HEK293T (cell line): ENCODE results near the gene ARID1B.

Experiments
- CTCF ChIA-PET: fragments of 350-600 bp; formaldehyde crosslinking; extraction: SDS; loops from one replicate; lab custom pipeline; 2021; ENCODE audit warnings: antibody characterized with exemption, inconsistent platforms; lab: Yijun Ruan, JAX
- POLR2A ChIA-PET: fragments of 350-600 bp; formaldehyde crosslinking; extraction: SDS; loops from one replicate; lab custom pipeline; 2020; ENCODE audit warnings: antibody characterized with exemption, inconsistent platforms; lab: Yijun Ruan, JAX
- DNase-seq: peaks from one replicate; pipeline ENCODE4 v3.0.0; 2012; ENCODE audit warnings: mixed read lengths; ENCODE audit errors: extremely low spot score
- ARNT ChIP-seq: fragments of 450-650 bp; IDR thresholded peaks from 2 replicates; pipeline ENCODE4 v1.6.1; 2017; ENCODE audit warnings: mild to moderate bottlenecking
- BHLHE40 ChIP-seq: fragments of 450-650 bp; IDR thresholded peaks from 2 replicates; pipeline ENCODE4 v1.6.1; 2016; ENCODE audit warnings: mild to moderate bottlenecking, moderate library complexity, borderline replicate concordance
- CTBP1 ChIP-seq: fragments of 450-650 bp; IDR thresholded peaks from 2 replicates; pipeline ENCODE4 v1.6.1; 2016; ENCODE audit warnings: borderline replicate concordance
- ELF4 ChIP-seq: fragments of 450-650 bp; IDR thresholded peaks from 2 replicates; pipeline ENCODE4 v1.6.1; 2017; ENCODE audit warnings: antibody characterized with exemption
- FOXA1 ChIP-seq: fragments of 450-650 bp; IDR thresholded peaks from 2 replicates; pipeline ENCODE4 v1.6.1; 2016; ENCODE audit warnings: mild to moderate bottlenecking
- FOXK2 ChIP-seq: fragments of 450-650 bp; IDR thresholded peaks from 2 replicates; pipeline ENCODE4 v1.6.1; 2016; ENCODE audit warnings: mild to moderate bottlenecking
- FOXM1 ChIP-seq: fragments of 450-650 bp; IDR thresholded peaks from 2 replicates; pipeline ENCODE4 v1.6.1; 2017; ENCODE audit warnings: mild to moderate bottlenecking, borderline replicate concordance
- HDGF ChIP-seq: fragments of 450-650 bp; IDR thresholded peaks from 2 replicates; pipeline ENCODE4 v1.6.1; 2017; ENCODE audit warnings: antibody characterized with exemption, borderline replicate concordance
- L3MBTL2 ChIP-seq: fragments of 450-650 bp; conservative IDR thresholded peaks from 2 replicates; pipeline ENCODE4 v1.6.1; 2016; ENCODE audit warnings: mild to moderate bottlenecking
- LEF1 ChIP-seq: fragments of 450-650 bp; IDR thresholded peaks from 2 replicates; pipeline ENCODE4 v1.6.1; 2017; ENCODE audit warnings: mild to moderate bottlenecking, borderline replicate concordance
- NFRKB ChIP-seq: fragments of 450-650 bp; IDR thresholded peaks from 2 replicates; pipeline ENCODE4 v1.6.1; 2016; ENCODE audit warnings: mild to moderate bottlenecking, moderate library complexity
- SP1 ChIP-seq: fragments of 450-650 bp; IDR thresholded peaks from 2 replicates; pipeline ENCODE4 v1.6.1; 2017
- SUZ12 ChIP-seq: fragments of 450-650 bp; IDR thresholded peaks from 2 replicates; pipeline ENCODE4 v1.6.1; 2016; ENCODE audit warnings: mild to moderate bottlenecking
- TARDBP ChIP-seq: fragments of 450-650 bp; IDR thresholded peaks from 2 replicates; pipeline ENCODE4 v1.6.1; 2016
- ZNF384 ChIP-seq: fragments of 450-650 bp; IDR thresholded peaks from 2 replicates; pipeline ENCODE4 v1.6.1; 2016
- TF ChIP-seq, protein P1 (sequence below): fragments of 450-650 bp; IDR thresholded peaks from 2 replicates; pipeline ENCODE4 v1.6.1; 2016

Gene ARID1B

DNA sequence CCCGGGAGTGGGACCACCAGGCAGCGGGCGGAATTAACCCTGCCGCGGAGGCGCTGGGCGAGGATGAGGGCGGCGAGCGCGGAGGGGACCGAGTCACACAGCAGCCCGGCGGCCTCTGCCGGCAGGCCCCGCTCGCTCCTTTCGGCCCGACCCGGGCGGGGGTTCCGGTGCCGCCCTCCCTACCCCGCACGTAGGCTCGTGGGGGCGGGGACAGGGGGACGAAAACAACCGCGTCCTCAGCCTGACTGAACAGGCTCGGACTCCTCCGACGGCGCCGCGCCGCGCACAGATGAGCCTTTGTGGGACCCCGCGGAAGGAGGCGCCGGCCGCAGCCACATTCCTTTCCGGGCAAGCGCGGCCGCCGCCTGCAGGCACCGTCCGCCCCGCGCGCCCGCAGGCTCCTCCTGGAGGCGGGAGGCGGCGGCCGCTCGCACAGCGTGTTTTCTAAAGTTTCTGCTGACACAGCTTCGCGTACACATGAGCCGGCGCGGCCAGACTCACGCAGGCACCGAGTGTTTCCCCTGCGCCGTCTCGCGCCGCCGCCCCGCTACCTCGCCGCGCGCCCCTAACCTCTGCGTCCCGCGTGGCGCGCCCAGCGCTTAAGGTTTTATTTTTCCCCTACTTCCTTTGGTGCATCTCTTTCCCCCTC is 244.3 kb downstream of the ARID1B start:
- TF ChIP-seq NFRKB (no peak), TARDBP (peak; percentile 33; the same call in 1 of the 2 replicates), SP1 (no peak), ARNT (no peak), LEF1 (no peak), CTBP1 (no peak), ELF4 (peak; percentile 65), BHLHE40 (no peak), FOXK2 (no peak), L3MBTL2 (no peak; the same call in none of the 2 replicates), FOXM1 (peak; percentile 25; the same call in 1 of the 2 replicates), ZNF384 (no peak), SUZ12 (no peak), FOXA1 (no peak)
- TF ChIP-seq, protein P1, sequence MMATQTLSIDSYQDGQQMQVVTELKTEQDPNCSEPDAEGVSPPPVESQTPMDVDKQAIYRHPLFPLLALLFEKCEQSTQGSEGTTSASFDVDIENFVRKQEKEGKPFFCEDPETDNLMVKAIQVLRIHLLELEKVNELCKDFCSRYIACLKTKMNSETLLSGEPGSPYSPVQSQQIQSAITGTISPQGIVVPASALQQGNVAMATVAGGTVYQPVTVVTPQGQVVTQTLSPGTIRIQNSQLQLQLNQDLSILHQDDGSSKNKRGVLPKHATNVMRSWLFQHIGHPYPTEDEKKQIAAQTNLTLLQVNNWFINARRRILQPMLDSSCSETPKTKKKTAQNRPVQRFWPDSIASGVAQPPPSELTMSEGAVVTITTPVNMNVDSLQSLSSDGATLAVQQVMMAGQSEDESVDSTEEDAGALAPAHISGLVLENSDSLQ: no peak
- CTCF ChIA-PET: interaction anchor here (0.5 to 1.0 kb wide), 2 partner anchors 23 to 202 kb away, joined by 3 read pairs; no protein-coding TSS in a partner anchor
- POLR2A ChIA-PET: interaction anchor here (0.8 to 2.9 kb wide), 10 partner anchors 8 to 251 kb away, joined by 3 to 8 read pairs (median 4); no protein-coding TSS in a partner anchor
- DNase-seq: peak; percentile 84

DNA sequence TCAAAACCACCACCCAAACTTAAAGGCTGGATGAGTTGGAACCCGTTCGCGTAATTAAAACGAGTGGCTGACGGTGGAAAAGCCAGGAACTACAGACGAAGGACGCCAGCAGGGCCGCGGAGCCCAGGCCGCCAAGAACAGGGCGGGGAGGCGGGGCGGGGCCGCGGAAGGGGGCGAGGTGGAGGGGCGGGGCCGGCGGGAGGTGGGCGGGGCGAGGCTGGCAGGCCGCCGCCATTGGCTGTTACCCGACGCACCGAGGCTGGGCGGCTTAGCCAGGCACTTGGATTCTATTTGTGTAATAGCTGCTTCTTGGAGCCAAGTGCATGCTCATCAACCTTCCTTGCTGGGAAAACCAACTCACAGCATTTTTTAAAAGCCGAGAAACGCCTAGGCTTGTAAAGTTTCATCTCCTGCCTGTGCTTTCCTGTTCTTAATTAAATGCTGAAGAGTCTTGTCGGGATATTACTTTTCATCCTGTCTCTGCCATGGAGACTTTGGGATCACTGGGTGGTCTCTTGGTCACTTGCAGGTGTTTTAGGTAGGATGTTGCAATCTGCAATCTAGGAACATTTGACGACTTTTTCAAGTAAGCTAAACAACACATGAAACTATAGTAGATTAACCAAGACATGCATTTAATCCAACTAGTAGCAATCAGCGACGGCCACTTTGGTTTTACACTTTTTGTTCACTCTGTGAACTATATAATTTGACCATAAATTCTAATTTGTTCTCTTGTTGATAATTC is 245.0 kb downstream of the ARID1B start:
- peak; percentile 98 for DNase-seq
- ChIA-PET CTCF (interaction anchor here (0.9 to 1.0 kb wide), 2 partner anchors 24 kb away, joined by 3 to 7 read pairs; no protein-coding TSS in a partner anchor), POLR2A (interaction anchor here (1.0 to 2.9 kb wide), 5 partner anchors 12 to 252 kb away, joined by 3 to 8 read pairs (median 5); no protein-coding TSS in a partner anchor)
- TF ChIP-seq SUZ12 (no peak), L3MBTL2 (0 out of 2 replicates have a peak, but pooled peaks have one; percentile 78)

DNA sequence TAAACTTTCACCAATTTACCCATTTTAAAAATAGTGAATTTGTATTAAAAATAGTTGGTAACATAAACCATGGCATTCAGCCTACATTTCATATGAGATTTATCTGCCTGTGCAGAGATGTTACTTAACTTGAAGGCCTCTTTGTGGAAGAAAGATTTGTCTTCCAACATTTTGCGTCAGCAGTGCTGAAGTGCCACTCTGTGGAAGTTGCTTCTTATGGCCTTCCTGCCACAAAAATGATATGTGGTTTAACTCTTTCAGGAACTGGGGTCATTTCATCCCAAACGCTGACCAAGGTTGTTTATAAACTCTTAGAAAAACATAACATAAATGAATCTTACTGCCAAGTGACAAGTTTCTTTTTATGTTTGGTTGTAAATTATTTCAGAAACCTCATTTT is 246.8 kb downstream of the ARID1B start:
- POLR2A ChIA-PET: no interaction called here
- CTCF ChIA-PET: interaction anchor here (0.6 to 0.8 kb wide), 2 partner anchors 22 to 217 kb away, joined by 3 read pairs; no protein-coding TSS in a partner anchor
- TF ChIP-seq TARDBP: no peak
- TF ChIP-seq, protein P1: peak; percentile 32; the same call in 1 of the 2 replicates
- DNase-seq: no peak

DNA sequence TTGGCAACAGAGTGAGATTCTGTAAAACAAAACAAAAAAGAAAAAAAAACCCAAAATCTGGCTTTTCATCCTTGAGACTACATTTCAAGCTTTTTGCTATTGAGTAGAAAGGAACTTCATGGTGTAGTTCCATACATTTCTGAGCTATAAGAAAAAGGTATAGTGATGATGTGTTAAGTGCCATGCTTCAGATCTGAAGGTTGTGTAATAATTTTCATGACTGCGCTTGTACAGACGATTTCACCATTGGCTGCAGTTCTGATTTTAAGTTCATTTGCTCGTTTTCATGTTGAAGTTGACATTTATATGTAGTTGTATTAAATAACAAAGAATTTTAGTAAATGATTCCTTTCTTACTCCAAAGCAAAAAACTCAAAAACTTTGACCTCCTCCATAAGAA is 247.6 kb downstream of the ARID1B start:
- POLR2A ChIA-PET: no interaction called here
- TF ChIP-seq ZNF384: no peak
- no peak for TF ChIP-seq FOXM1
- TF ChIP-seq SUZ12: no peak
- no peak for TF ChIP-seq CTBP1
- TF ChIP-seq FOXK2: no peak
- no peak for TF ChIP-seq TARDBP
- TF ChIP-seq NFRKB: no peak
- TF ChIP-seq HDGF: no peak
- TF ChIP-seq L3MBTL2: no peak
- TF ChIP-seq, protein P1: no peak
- TF ChIP-seq ARNT: no peak
- TF ChIP-seq SP1: no peak
- TF ChIP-seq ELF4: no peak
- CTCF ChIA-PET: interaction anchor here (0.7 kb wide), 1 partner anchor 386 kb away, joined by 3 read pairs; no protein-coding TSS in a partner anchor
- no peak for DNase-seq

DNA sequence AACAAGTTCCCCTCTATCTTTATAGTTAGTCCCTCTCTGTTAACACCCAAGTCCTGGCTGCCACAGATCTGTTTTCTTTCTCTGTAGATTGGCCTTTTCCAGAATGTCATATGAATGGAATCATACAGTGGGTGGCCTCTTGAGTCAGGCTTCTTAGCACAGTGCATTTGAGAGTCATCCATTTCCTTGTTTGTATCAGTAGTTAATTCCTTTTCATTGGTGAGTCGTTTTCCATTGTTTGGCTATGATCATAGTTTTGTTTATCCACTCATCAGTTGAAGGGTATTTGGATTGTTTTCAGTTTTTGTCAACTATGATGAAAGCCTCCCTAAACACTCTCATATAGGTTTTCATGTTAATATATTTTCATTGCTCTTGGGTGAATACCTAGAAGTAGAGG is 248.3 kb downstream of the ARID1B start:
- ChIA-PET POLR2A (no interaction called here), CTCF (interaction anchor here (0.6 kb wide), 1 partner anchor 28 kb away, joined by 4 read pairs; no protein-coding TSS in a partner anchor)
- no peak for TF ChIP-seq LEF1
- no peak for TF ChIP-seq SUZ12
- no peak for TF ChIP-seq HDGF
- no peak for TF ChIP-seq FOXA1
- no peak for TF ChIP-seq ZNF384
- no peak for TF ChIP-seq L3MBTL2
- no peak for DNase-seq

DNA sequence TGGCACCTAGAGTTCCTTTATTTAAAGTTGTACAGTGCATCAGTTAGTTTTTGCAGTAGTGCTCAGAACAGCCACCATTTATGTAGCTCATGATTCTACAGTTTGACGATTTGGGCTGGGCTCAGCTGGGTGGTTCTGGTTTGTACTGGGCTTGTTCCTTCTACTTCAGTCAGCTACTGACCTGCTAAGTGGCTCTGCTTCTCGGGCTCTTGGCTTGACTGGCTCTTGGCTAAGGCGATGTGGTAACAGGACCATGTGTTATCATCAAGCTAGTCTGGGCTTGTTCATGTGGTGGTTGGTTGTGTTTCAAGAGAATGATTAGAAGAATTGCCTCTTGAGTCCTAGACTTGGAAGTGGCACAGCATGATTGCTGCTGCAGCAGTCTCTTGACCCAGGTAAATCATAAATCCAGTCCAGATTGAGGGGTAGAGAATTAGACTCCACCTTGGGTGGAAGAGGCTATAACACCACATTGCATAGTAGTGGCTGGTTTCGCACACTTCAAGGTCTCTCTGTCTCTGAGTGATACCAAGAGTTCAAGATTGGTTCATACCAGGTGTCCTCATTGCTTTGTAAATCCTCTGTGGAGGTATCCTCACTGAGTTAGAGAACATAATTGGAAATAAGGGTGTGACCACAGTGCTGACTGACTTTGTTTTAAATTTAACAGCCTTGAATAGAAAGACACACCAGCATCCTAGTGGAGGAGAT is 253.0 kb downstream of the ARID1B start:
- CTCF ChIA-PET: no interaction called here
- TF ChIP-seq HDGF: no peak
- DNase-seq: no peak
- POLR2A ChIA-PET: interaction anchor here (0.8 kb wide), 1 partner anchor 9 kb away, joined by 3 read pairs; no protein-coding TSS in a partner anchor
